Right lobe of liver (tissue), 6 donors: Measurements from ENCODE around the gene FOXC1. TPM values are rescaled to one million over a fixed set of nuclear protein-coding genes. Genes with fewer than 3 reads are reported as not detected.

Experiments used
- ATAC-seq, 4 donors: fragments of 200-7000 bp; cut with Tn5 transposase; one replicate each; pipeline ENCODE4 v1.9.1; 2020; ENCODE audit warnings: mild to moderate bottlenecking in 4 of 4, moderate library complexity in 4 of 4
- DNase-seq, 3 donors: peaks; one replicate each; pipeline ENCODE4 v3.0.0-alpha.2; 2020
- H3K27ac ChIP-seq, 3 donors: fragments of 200-600 bp; one replicate each; pipeline ENCODE4 v1.8.0; 2022
- H3K27me3 ChIP-seq, 2 donors: fragments of 200-600 bp; one replicate each; pipeline ENCODE4 v1.8.0; 2022
- H3K36me3 ChIP-seq, 4 donors: fragments of 200-600 bp; sonication (generic) in 1 of 4; one replicate each; pipeline versions ENCODE4 v1.5.1 to v1.8.0; 2017 to 2022; ENCODE audit warnings: control low read depth in 1 of 4
- H3K4me1 ChIP-seq, 4 donors: fragments of 200-600 bp; sonication (generic) in 1 of 4; one replicate each; pipeline versions ENCODE4 v1.5.1 to v1.8.0; 2017 to 2022; ENCODE audit warnings: control low read depth in 1 of 4
- H3K4me3 ChIP-seq, 3 donors: fragments of 200-600 bp; one replicate each; pipeline ENCODE4 v1.8.0; 2022
- H3K9me3 ChIP-seq, 4 donors: fragments of 200-600 bp; sonication (generic) in 1 of 4; one replicate each; pipeline versions ENCODE4 v1.5.1 to v1.8.0; 2017 to 2022; ENCODE audit warnings: control low read depth in 1 of 4
- CTCF ChIP-seq, 4 donors: fragments of 200-600 bp in 3 of 4; fragments of 450-650 bp in 1 of 4; IDR thresholded peaks; one replicate each; pipeline versions ENCODE4 v1.5.1 to v1.8.0; 2016 to 2022; ENCODE audit warnings: antibody characterized with exemption in 4 of 4, mild to moderate bottlenecking in 2 of 4
- POLR2A ChIP-seq: fragments of 450-650 bp; IDR thresholded peaks from one replicate; pipeline ENCODE4 v1.6.1; 2017; ENCODE audit warnings: antibody characterized with exemption, mild to moderate bottlenecking
- WGBS: methylation state at CpG from one replicate; pipeline ENCODE4 v1.1.6; 2018; ENCODE audit warnings: low coverage, low lambda C conversion rate; ENCODE audit not compliant: insufficient coverage; ENCODE audit errors: missing lambda C conversion rate; 5-methylcytosine and 5-hydroxymethylcytosine counted together
- intact Hi-C, 2 donors: fragments of 100-400 bp; cut with DNase I; formaldehyde crosslinking; loops; one replicate each; pipeline versions ENCODE4 v1.11.2 to v1.14.1; 2022
- total RNA-seq, 6 experiments: library from RNA; depleted of rRNA in 2 of 6; stranded (reverse); fragments of >200 nt in 2 of 6; fragmentation: NEBNext Ultra II Directional in 3 of 6; extraction: Animal tissue kit (Norgen Biotek cat#: 25700) in 3 of 6; gene quantifications; one replicate each; pipeline versions ENCODE4 v1.1.0 to v1.2.4, GENCODE V29; 2016 to 2023
- donor health status: DM: no; HTN: yes; CAD: no.
- donor health status: DM: no; HTN: no; CAD: no.
- donor health status: DM: no; HTN: no; CAD: no.
- donor health status: DM: no; HTN: yes; CAD: no.
- donor health status: DM: no; HTN: yes; CAD: no.

The FOXC1 gene
- total RNA-seq, 6 experiments from 2014 or later: 0.24 to 0.87 (median 0.50) TPM

GRCh38 chr6:1644516-1645060, 34.9 kb downstream of the FOXC1 start:
- no peak overlapping the region for H3K4me3 ChIP-seq
- 87% methylated on average over 9 of the region's 12 CpGs for WGBS
- DNase-seq (no peak), ATAC-seq (no peak)
- TF ChIP-seq POLR2A: no peak
- no peak for TF ChIP-seq CTCF (IDR thresholded peaks at IDR 0.05)
- H3K27me3 ChIP-seq: no peaks in the 10 kb centered on the region
- no peak overlapping the region for H3K27ac ChIP-seq
- no peaks in the 10 kb centered on the region for H3K36me3 ChIP-seq
- H3K4me1 ChIP-seq: peaks cover 0 to 2% (median 0%) of the 10 kb centered on the region in 4 donors
- intact Hi-C loops: no loop called here
- H3K9me3 ChIP-seq: no peaks in the 10 kb centered on the region

GRCh38 chr6:1645466-1646185, 35.9 kb downstream of the FOXC1 start:
- TF ChIP-seq POLR2A (no peak), CTCF (IDR thresholded peaks at IDR 0.05) (no peak)
- peaks cover 0 to 5% (median 0%) of the 10 kb centered on the region in 4 donors for H3K4me1 ChIP-seq
- no peaks in the 10 kb centered on the region for H3K27me3 ChIP-seq
- DNase-seq (no peak), ATAC-seq (no peak)
- H3K9me3 ChIP-seq: no peaks in the 10 kb centered on the region
- no peak overlapping the region for H3K27ac ChIP-seq
- no peaks in the 10 kb centered on the region for H3K36me3 ChIP-seq
- WGBS: 94% methylated on average over 11 of the region's 14 CpGs
- H3K4me3 ChIP-seq: no peak overlapping the region
- intact Hi-C loops: no loop called here

GRCh38 chr6:1651362-1651761, 41.6 kb downstream of the FOXC1 start:
- H3K36me3 ChIP-seq: no peaks in the 10 kb centered on the region
- intact Hi-C loops: no loop called here
- no peak for DNase-seq
- no peak overlapping the region for H3K4me3 ChIP-seq
- no peaks in the 10 kb centered on the region for H3K27me3 ChIP-seq
- H3K27ac ChIP-seq: no peak overlapping the region
- TF ChIP-seq CTCF (IDR thresholded peaks at IDR 0.05): no peak
- TF ChIP-seq POLR2A: no peak
- H3K4me1 ChIP-seq: peaks cover 0 to 5% (median 0%) of the 10 kb centered on the region in 4 donors
- no peaks in the 10 kb centered on the region for H3K9me3 ChIP-seq
- WGBS: 100% methylated on average over 1 of the region's 3 CpGs
- ATAC-seq: no peak

DNA sequence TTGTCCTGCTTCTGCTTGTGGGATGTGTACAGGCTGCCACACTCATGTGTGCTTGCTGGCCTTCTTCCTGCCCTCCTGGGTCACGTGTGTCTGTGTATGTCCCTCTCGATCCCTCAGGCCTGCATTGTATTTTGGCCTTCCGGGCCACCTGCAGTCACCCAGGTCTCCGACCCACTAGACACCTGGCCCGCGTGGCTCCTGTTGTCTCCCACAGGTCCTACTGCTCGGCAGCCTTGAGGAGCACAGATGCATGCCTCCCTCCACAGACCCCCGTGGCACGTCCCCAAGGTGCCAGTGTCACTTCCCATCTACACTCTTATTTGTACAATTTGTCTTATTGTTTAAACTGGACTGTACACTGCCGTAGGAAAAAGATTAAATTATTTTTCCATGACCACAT, 43.1 kb downstream of the FOXC1 start:
- TF ChIP-seq CTCF (IDR thresholded peaks at IDR 0.05): no peak
- TF ChIP-seq POLR2A: no peak
- no peaks in the 10 kb centered on the region for H3K36me3 ChIP-seq
- intact Hi-C loops: no loop called here
- no peaks in the 10 kb centered on the region for H3K27me3 ChIP-seq
- peaks cover 0 to 5% (median 0%) of the 10 kb centered on the region in 4 donors for H3K4me1 ChIP-seq
- ATAC-seq: no peak
- no peak for DNase-seq
- H3K9me3 ChIP-seq: no peaks in the 10 kb centered on the region
- 85% methylated on average over 5 of the region's 10 CpGs for WGBS
- no peak overlapping the region for H3K27ac ChIP-seq
- H3K4me3 ChIP-seq: no peak overlapping the region
